ENCODE results near the gene VRTN.
"Not testable (repeated sequence)": the region's sequence is repeated elsewhere in the genome, so short reads cannot be mapped to it uniquely, and the experiment has no call there.

Gene VRTN

GRCh38 chr14:74350211-74350927, 2.1 kb downstream of the VRTN start:
- DNase-seq = no peak

GRCh38 chr14:74350928-74351323, 2.7 kb downstream of the VRTN start:
- no peak for DNase-seq

GRCh38 chr14:74356892-74357575, 8.8 kb downstream of the VRTN start:
- DNase-seq = no peak

- DNase-seq = no peak
Measured at GRCh38 chr14:74357585-74357984, 9.3 kb downstream of the VRTN start.

GRCh38 chr14:74358176-74358829, 10.0 kb downstream of the VRTN start:
- no peak for DNase-seq

- DNase-seq = no peak
Measured at GRCh38 chr14:74360163-74360562, 11.9 kb downstream of the VRTN start.

GRCh38 chr14:74362361-74362915, 14.2 kb downstream of the VRTN start:
- peak; percentile 62 for DNase-seq

- no peak for DNase-seq
Measured at GRCh38 chr14:74364271-74364880, 16.1 kb downstream of the VRTN start.

GRCh38 chr14:74368026-74368425, 19.8 kb downstream of the VRTN start:
- no peak for DNase-seq

GRCh38 chr14:74368441-74368840, 20.2 kb downstream of the VRTN start:
- no peak for DNase-seq

- no peak for DNase-seq
Measured at GRCh38 chr14:74377976-74378690, 29.9 kb downstream of the VRTN start.

- DNase-seq = no peak
Measured at GRCh38 chr14:74380172-74380571, 31.9 kb downstream of the VRTN start.

GRCh38 chr14:74380845-74381244, 32.6 kb downstream of the VRTN start:
- DNase-seq = no peak

GRCh38 chr14:74381571-74381970, 33.3 kb downstream of the VRTN start:
- not testable (repeated sequence) for DNase-seq

- DNase-seq = no peak
Measured at GRCh38 chr14:74382231-74382630, 34.0 kb downstream of the VRTN start.

GRCh38 chr14:74389980-74390379, 41.7 kb downstream of the VRTN start:
- no peak for DNase-seq

GRCh38 chr14:74390505-74390904, 42.2 kb downstream of the VRTN start:
- DNase-seq = not testable (repeated sequence)

GRCh38 chr14:74391479-74391878, 43.2 kb downstream of the VRTN start:
- DNase-seq = no peak

- no peak for DNase-seq
Measured at GRCh38 chr14:74392616-74393570, 44.6 kb downstream of the VRTN start.

- DNase-seq = no peak
Measured at GRCh38 chr14:74394549-74394948, 46.3 kb downstream of the VRTN start.

GRCh38 chr14:74395094-74395493, 46.8 kb downstream of the VRTN start:
- no peak for DNase-seq
